ENCODE data around the gene FANCC.

DNA sequence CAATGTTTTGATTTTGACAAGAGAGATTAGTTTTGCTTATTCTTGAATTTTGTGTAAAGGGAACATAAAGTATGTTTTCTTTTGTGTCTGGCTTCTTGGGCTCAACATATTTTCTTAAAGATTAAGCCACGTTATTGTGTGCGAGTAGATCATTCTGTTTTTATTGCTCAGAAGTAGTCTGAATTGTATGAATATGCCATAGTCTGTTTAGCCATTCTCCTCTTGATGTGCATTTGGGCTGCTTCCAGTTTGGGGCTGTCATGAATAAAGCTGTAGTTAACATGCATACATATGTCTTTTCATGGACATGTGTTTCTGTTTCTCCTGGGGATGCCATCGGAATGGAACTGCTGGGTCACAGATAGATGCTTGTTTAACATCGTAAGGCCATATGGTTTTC is 198.9 kb downstream of the FANCC start:
- no peak for TF ChIP-seq EZH2 (conservative IDR thresholded peaks at IDR 0.05; ENCODE audit: low read depth, low read length)
- TF ChIP-seq SP1 (IDR thresholded peaks at IDR 0.05) = no peak
- TF ChIP-seq SP1 (CRISPR knock-in tag; IDR thresholded peaks at IDR 0.05) = no peak
- TF ChIP-seq, protein P1, sequence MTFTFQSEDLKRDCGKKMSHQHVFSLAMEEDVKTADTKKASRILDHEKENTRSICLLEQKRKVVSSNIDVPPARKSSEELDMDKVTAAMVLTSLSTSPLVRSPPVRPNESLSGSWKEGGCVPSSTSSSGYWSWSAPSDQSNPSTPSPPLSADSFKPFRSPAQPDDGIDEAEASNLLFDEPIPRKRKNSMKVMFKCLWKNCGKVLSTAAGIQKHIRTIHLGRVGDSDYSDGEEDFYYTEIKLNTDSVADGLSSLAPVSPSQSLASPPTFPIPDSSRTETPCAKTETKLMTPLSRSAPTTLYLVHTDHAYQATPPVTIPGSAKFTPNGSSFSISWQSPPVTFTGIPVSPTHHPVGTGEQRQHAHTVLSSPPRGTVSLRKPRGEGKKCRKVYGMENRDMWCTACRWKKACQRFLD (CRISPR knock-in tag; IDR thresholded peaks at IDR 0.05; ENCODE audit: borderline replicate concordance) = no peak
- TF ChIP-seq FOXM1 (CRISPR knock-in tag; IDR thresholded peaks at IDR 0.05) = no peak
- TF ChIP-seq ZNF432 (CRISPR knock-in tag; IDR thresholded peaks at IDR 0.05; ENCODE audit: borderline replicate concordance) = no peak
- TF ChIP-seq JUND (CRISPR knock-in tag; IDR thresholded peaks at IDR 0.05) = no peak
